ENCODE results near the gene MARCHF3. TPM values are rescaled to one million over a fixed set of nuclear protein-coding genes. Genes with fewer than 3 reads are reported as not detected.
"Not testable (repeated sequence)": the region's sequence is repeated elsewhere in the genome, so short reads cannot be mapped to it uniquely, and the experiment has no call there.

The MARCHF3 gene
- total RNA-seq, 1 experiment from 2014 or later, result 7.5 TPM

- DNase-seq (ENCODE audit: low read depth), result peak; percentile 17
Observed at GRCh38 chr5:126917918-126918614, 112.3 kb downstream of the MARCHF3 start.

GRCh38 chr5:126915496-126915895 is 114.9 kb downstream of the MARCHF3 start:
- no peak for DNase-seq (ENCODE audit: low read depth)

- no peak for DNase-seq (ENCODE audit: low read depth)
Observed at GRCh38 chr5:126914801-126915436, 115.4 kb downstream of the MARCHF3 start.

- no peak for DNase-seq (ENCODE audit: low read depth)
Observed at GRCh38 chr5:126912616-126913200, 117.7 kb downstream of the MARCHF3 start.

GRCh38 chr5:126911986-126912385 is 118.4 kb downstream of the MARCHF3 start:
- DNase-seq (ENCODE audit: low read depth), result no peak

GRCh38 chr5:126909856-126910255 is 120.5 kb downstream of the MARCHF3 start:
- no peak for DNase-seq (ENCODE audit: low read depth)

- not testable (repeated sequence) for DNase-seq (ENCODE audit: low read depth)
Observed at GRCh38 chr5:126904407-126904806, 126.0 kb downstream of the MARCHF3 start.

GRCh38 chr5:126900796-126901195 is 129.6 kb downstream of the MARCHF3 start:
- no peak for DNase-seq (ENCODE audit: low read depth)

GRCh38 chr5:126899476-126899875 is 130.9 kb downstream of the MARCHF3 start:
- DNase-seq (ENCODE audit: low read depth), result no peak

- DNase-seq (ENCODE audit: low read depth), result no peak
Observed at GRCh38 chr5:126897851-126898630, 132.3 kb downstream of the MARCHF3 start.

- no peak for DNase-seq (ENCODE audit: low read depth)
Observed at GRCh38 chr5:126896170-126896702, 134.1 kb downstream of the MARCHF3 start.

- DNase-seq (ENCODE audit: low read depth), result not testable (repeated sequence)
Observed at GRCh38 chr5:126895712-126896111, 134.6 kb downstream of the MARCHF3 start.

- DNase-seq (ENCODE audit: low read depth), result not testable (repeated sequence)
Observed at GRCh38 chr5:126890414-126890813, 139.9 kb downstream of the MARCHF3 start.

- no peak for DNase-seq (ENCODE audit: low read depth)
Observed at GRCh38 chr5:126888175-126888574, 142.2 kb downstream of the MARCHF3 start.

GRCh38 chr5:126884269-126884819 is 146.0 kb downstream of the MARCHF3 start:
- peak; percentile 83 for DNase-seq (ENCODE audit: low read depth)

GRCh38 chr5:126883564-126884245 is 146.7 kb downstream of the MARCHF3 start:
- DNase-seq (ENCODE audit: low read depth), result no peak

- DNase-seq (ENCODE audit: low read depth), result no peak
Observed at GRCh38 chr5:126881821-126882600, 148.3 kb downstream of the MARCHF3 start.

GRCh38 chr5:126878634-126879033 is 151.7 kb downstream of the MARCHF3 start:
- DNase-seq (ENCODE audit: low read depth), result no peak

GRCh38 chr5:126878085-126878484 is 152.3 kb downstream of the MARCHF3 start:
- DNase-seq (ENCODE audit: low read depth), result no peak

- DNase-seq (ENCODE audit: low read depth), result no peak
Observed at GRCh38 chr5:126877602-126878001, 152.8 kb downstream of the MARCHF3 start.

Data from Daoy (cell line).